ENCODE results near the gene CNNM1. TPM values are rescaled to one million over a fixed set of nuclear protein-coding genes. Genes with fewer than 3 reads are reported as not detected.

The CNNM1 gene
- total RNA-seq (under 1 TPM; 0.23 to 0.30 TPM), polyA plus RNA-seq (under 1 TPM; 0.13 to 0.25 TPM)
- long read RNA-seq, donor 1: 0 reads
- long read RNA-seq, donor 2: 0 reads

DNA sequence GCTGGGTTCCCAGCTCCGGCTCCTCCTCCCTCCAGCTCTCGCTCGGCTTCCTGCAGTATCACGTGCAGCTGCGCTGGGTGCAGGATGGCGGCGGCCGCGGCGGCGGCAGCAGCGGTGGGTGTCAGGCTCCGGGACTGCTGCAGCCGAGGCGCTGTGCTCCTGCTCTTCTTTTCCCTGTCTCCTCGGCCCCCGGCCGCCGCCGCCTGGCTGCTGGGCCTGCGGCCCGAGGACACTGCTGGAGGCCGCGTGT, at the start of gene CNNM1:
TSS of gene CNNM1 (plus strand) at position 53 of the 250 bp plus-strand sequence. CDS start at position 85, 32 bp downstream.
- WGBS, 2 donors: 1% methylated on average over 16 to 24 of the region's 24 CpGs
- no peaks in the 10 kb centered on the region for H3K27me3 ChIP-seq (ENCODE audit: control insufficient read depth in 1 of 2, insufficient read depth in 2 of 2, low read length in 1 of 2)
- H3K4me3 ChIP-seq (ENCODE audit: low read length in 2 of 2): peak within 1 kb of the TSS; percentile 11 to 39
- no peak for DNase-seq
- no peak within 1 kb of the TSS for H3K27ac ChIP-seq (ENCODE audit: low read depth in 1 of 2, low read length in 2 of 2)
- no peaks in the 10 kb centered on the region for H3K4me1 ChIP-seq (ENCODE audit: control insufficient read depth in 1 of 2, insufficient read depth in 2 of 2, low read length in 2 of 2)
- intact Hi-C loops (cut with DNase I): no loop called here
- ATAC-seq (ENCODE audit: low FRiP score): peak; percentile 37
- H3K36me3 ChIP-seq (ENCODE audit: control insufficient read depth in 1 of 2, insufficient read depth in 2 of 2, low read length in 1 of 2): no peaks in the 10 kb centered on the region
- no peaks in the 10 kb centered on the region for H3K9me3 ChIP-seq (ENCODE audit: control insufficient read depth, low read length)

DNA sequence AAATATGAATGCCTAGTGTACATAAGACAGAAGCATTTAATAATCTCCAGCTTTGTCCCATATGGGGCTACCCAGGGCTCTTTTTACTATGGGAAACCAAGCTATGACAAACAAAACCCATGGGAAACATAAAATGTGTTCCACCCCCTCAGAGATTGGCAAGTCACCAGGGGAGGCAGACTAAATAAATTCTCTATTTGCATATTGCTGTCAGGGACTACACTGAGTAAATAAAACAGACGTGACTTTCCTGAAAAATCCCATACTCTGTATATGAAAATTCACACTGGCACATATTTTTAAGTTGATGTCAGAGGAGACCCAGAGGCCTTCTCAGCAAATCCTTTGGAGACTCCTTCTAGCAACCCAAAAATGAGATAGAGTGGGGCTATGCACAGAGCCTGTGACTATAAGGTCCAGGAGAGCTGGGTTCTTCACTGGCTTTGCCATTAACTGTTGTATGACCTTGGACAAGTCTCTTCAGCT, 49.5 kb upstream of the CNNM1 start:
- DNase-seq: no peak
- no peaks in the 10 kb centered on the region for H3K36me3 ChIP-seq (ENCODE audit: control insufficient read depth in 1 of 2, insufficient read depth in 2 of 2, low read length in 1 of 2)
- no peak overlapping the region for H3K4me3 ChIP-seq (ENCODE audit: low read length in 2 of 2)
- H3K27me3 ChIP-seq (ENCODE audit: control insufficient read depth in 1 of 2, insufficient read depth in 2 of 2, low read length in 1 of 2): no peaks in the 10 kb centered on the region
- H3K9me3 ChIP-seq (ENCODE audit: control insufficient read depth, low read length): peaks cover 1% of the 10 kb centered on the region
- intact Hi-C loops (cut with DNase I): no loop called here
- WGBS, 2 donors: 7 to 8% methylated on average over 1 of the region's 1 CpG
- ATAC-seq (ENCODE audit: low FRiP score): no peak
- no peak overlapping the region for H3K27ac ChIP-seq (ENCODE audit: low read depth in 1 of 2, low read length in 2 of 2)
- no peaks in the 10 kb centered on the region for H3K4me1 ChIP-seq (ENCODE audit: control insufficient read depth in 1 of 2, insufficient read depth in 2 of 2, low read length in 2 of 2)

DNA sequence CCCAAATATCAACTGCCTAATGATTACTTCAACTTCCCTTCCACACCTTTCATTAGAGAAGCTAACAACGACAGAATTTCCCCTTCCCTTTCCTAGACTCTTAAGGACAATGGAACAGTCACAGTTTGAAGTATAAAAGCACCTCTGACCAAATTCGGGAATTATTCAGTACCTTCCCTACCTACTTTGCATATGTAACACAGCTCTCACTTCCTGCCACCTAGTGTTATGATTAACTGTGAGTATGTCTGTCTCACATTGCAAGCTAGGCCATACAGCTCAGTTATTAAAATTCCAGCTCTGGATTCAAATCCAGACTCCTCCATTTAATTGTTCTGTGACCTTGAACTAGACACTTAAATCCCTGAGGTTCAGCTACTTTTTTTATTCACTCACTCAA, 48.7 kb upstream of the CNNM1 start:
- H3K4me3 ChIP-seq (ENCODE audit: low read length in 2 of 2): no peak overlapping the region
- no peak for ATAC-seq (ENCODE audit: low FRiP score)
- H3K9me3 ChIP-seq (ENCODE audit: control insufficient read depth, low read length): peaks cover 1% of the 10 kb centered on the region
- WGBS, 2 donors: 69 to 75% methylated on average over 2 of the region's 2 CpGs
- intact Hi-C loops (cut with DNase I): no loop called here
- no peaks in the 10 kb centered on the region for H3K27me3 ChIP-seq (ENCODE audit: control insufficient read depth in 1 of 2, insufficient read depth in 2 of 2, low read length in 1 of 2)
- no peaks in the 10 kb centered on the region for H3K4me1 ChIP-seq (ENCODE audit: control insufficient read depth in 1 of 2, insufficient read depth in 2 of 2, low read length in 2 of 2)
- no peaks in the 10 kb centered on the region for H3K36me3 ChIP-seq (ENCODE audit: control insufficient read depth in 1 of 2, insufficient read depth in 2 of 2, low read length in 1 of 2)
- no peak for DNase-seq
- H3K27ac ChIP-seq (ENCODE audit: low read depth in 1 of 2, low read length in 2 of 2): no peak overlapping the region

DNA sequence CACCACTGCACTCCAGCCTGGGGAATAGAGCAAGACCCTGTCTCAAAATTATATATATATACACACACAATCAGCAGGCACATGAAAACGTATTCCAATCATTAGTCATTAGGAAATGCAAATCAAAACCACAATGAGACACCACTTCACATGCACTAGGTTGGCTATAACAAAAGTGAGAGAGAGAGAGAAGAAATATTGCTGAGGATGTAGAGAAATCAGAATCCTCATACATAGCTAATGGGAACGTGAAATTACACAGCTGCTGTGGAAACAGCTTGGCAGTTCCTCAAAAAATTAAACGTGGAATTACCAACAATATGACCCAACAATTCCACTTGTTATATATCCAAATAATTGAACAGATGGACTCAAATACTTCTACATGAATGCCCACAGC, 43.3 kb upstream of the CNNM1 start:
- no peak for ATAC-seq (ENCODE audit: low FRiP score)
- intact Hi-C loops (cut with DNase I): no loop called here
- Histone ChIP-seq H3K4me3 (ENCODE audit: low read length in 2 of 2) (no peak overlapping the region), H3K9me3 (ENCODE audit: control insufficient read depth, low read length) (peaks cover 1% of the 10 kb centered on the region), H3K27me3 (ENCODE audit: control insufficient read depth in 1 of 2, insufficient read depth in 2 of 2, low read length in 1 of 2) (no peaks in the 10 kb centered on the region), H3K27ac (ENCODE audit: low read depth in 1 of 2, low read length in 2 of 2) (no peak overlapping the region), H3K4me1 (ENCODE audit: control insufficient read depth in 1 of 2, insufficient read depth in 2 of 2, low read length in 2 of 2) (peaks cover 0 to 1% of the 10 kb centered on the region in 2 donors), H3K36me3 (ENCODE audit: control insufficient read depth in 1 of 2, insufficient read depth in 2 of 2, low read length in 1 of 2) (no peaks in the 10 kb centered on the region)
- WGBS, 2 donors: 24 to 28% methylated on average over 3 of the region's 3 CpGs
- no peak for DNase-seq

DNA sequence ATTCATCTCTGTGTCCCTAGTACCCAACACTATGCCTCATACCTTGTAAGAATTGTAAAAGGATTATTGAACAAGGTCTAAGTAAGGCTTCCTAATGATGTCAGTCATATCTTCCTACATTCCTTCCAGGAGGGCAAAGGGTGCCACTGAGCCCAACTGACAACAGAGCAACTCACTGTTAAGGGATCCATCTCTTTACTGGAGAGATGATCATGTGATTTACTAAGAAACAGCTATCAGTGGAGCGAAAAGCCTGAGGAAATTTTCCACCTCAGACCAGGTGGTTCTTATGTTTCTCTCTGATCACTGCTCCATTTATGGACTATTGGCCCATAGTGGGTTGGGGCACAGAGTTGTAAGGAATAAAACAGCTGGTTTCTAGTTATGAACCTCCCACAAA, 38.9 kb upstream of the CNNM1 start:
- no peak for DNase-seq
- ATAC-seq (ENCODE audit: low FRiP score): no peak
- Histone ChIP-seq H3K27me3 (ENCODE audit: control insufficient read depth in 1 of 2, insufficient read depth in 2 of 2, low read length in 1 of 2) (no peaks in the 10 kb centered on the region), H3K4me1 (ENCODE audit: control insufficient read depth in 1 of 2, insufficient read depth in 2 of 2, low read length in 2 of 2) (peaks cover 0 to 1% of the 10 kb centered on the region in 2 donors), H3K4me3 (ENCODE audit: low read length in 2 of 2) (no peak overlapping the region), H3K27ac (ENCODE audit: low read depth in 1 of 2, low read length in 2 of 2) (no peak overlapping the region), H3K36me3 (ENCODE audit: control insufficient read depth in 1 of 2, insufficient read depth in 2 of 2, low read length in 1 of 2) (no peaks in the 10 kb centered on the region), H3K9me3 (ENCODE audit: control insufficient read depth, low read length) (no peaks in the 10 kb centered on the region)
- intact Hi-C loops (cut with DNase I): no loop called here
- WGBS, 2 donors: 95 to 100% methylated on average over 1 of the region's 1 CpG

DNA sequence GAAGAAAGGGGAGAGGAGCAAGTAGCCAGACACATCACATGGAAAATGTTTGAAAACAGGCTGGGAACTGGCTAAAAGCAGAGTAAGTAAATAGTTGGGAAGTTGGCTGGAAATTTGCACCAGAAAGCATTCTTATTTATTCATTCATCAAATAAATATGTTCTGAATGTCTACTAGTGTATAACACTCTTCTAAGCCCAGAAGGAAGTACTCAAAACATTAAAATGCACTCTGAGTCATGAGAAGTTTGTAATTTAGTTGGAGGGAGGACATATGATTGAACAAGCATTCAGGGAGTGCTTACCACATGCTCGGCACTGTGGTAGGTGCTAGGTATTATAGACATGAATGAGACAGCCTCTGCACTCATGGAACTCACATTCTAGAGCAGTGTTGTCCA, 37.0 kb upstream of the CNNM1 start:
- H3K27ac ChIP-seq (ENCODE audit: low read depth in 1 of 2, low read length in 2 of 2): no peak overlapping the region
- ATAC-seq (ENCODE audit: low FRiP score) (no peak), DNase-seq (no peak)
- 35 to 38% methylated on average over 1 of the region's 1 CpG for WGBS, 2 donors
- H3K4me3 ChIP-seq (ENCODE audit: low read length in 2 of 2): no peak overlapping the region
- intact Hi-C loops (cut with DNase I): no loop called here
- H3K4me1 ChIP-seq (ENCODE audit: control insufficient read depth in 1 of 2, insufficient read depth in 2 of 2, low read length in 2 of 2): peaks cover 0 to 1% of the 10 kb centered on the region in 2 donors
- H3K27me3 ChIP-seq (ENCODE audit: control insufficient read depth in 1 of 2, insufficient read depth in 2 of 2, low read length in 1 of 2): no peaks in the 10 kb centered on the region
- no peaks in the 10 kb centered on the region for H3K9me3 ChIP-seq (ENCODE audit: control insufficient read depth, low read length)
- H3K36me3 ChIP-seq (ENCODE audit: control insufficient read depth in 1 of 2, insufficient read depth in 2 of 2, low read length in 1 of 2): no peaks in the 10 kb centered on the region

DNA sequence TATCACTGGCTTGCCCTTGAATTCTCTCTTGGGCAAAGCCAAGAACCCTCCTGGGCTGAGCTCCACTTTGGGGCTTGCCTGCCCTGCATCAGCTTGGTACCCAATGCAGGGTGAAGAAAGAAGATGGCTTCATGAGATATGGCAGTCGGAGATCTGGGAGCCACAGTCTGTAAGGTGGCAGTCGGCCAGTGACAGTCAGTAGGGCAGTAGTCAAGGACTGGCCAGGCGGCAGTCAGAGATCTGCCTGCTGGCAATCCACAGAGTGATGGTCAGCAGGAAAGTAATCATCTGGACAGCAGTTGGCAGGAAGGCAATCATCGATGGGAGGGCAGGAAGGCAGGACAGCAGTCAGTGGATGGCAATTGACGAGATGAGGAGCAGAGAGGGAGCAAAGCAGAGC, 32.6 kb upstream of the CNNM1 start:
- intact Hi-C loops (cut with DNase I): no loop called here
- Histone ChIP-seq H3K36me3 (ENCODE audit: control insufficient read depth in 1 of 2, insufficient read depth in 2 of 2, low read length in 1 of 2) (no peaks in the 10 kb centered on the region), H3K9me3 (ENCODE audit: control insufficient read depth, low read length) (no peaks in the 10 kb centered on the region), H3K27me3 (ENCODE audit: control insufficient read depth in 1 of 2, insufficient read depth in 2 of 2, low read length in 1 of 2) (no peaks in the 10 kb centered on the region), H3K4me3 (ENCODE audit: low read length in 2 of 2) (no peak overlapping the region), H3K27ac (ENCODE audit: low read depth in 1 of 2, low read length in 2 of 2) (no peak overlapping the region), H3K4me1 (ENCODE audit: control insufficient read depth in 1 of 2, insufficient read depth in 2 of 2, low read length in 2 of 2) (no peaks in the 10 kb centered on the region)
- 58 to 65% methylated on average over 5 of the region's 5 CpGs for WGBS, 2 donors
- DNase-seq (no peak), ATAC-seq (ENCODE audit: low FRiP score) (no peak)

DNA sequence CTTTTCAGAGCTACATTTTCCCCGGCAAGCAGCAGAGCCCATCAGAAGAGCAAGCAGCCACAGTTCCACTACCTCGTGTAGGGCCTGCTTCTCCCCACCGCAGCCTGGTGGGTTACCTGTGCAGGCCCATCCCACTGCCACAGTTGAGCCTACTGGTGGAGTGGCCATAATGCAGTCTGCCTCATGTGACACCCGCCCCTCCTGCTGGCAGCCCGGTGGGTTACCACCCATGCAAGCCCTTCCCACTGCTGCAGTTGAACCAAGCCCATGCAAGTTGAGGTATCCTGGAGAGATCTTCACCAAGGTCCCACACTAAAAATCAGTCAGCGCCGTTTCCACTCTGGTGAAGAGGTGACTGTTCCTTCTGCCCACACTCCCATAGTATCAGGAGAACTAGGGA, 32.1 kb upstream of the CNNM1 start:
- Histone ChIP-seq H3K36me3 (ENCODE audit: control insufficient read depth in 1 of 2, insufficient read depth in 2 of 2, low read length in 1 of 2) (no peaks in the 10 kb centered on the region), H3K27ac (ENCODE audit: low read depth in 1 of 2, low read length in 2 of 2) (no peak overlapping the region), H3K9me3 (ENCODE audit: control insufficient read depth, low read length) (no peaks in the 10 kb centered on the region), H3K4me3 (ENCODE audit: low read length in 2 of 2) (no peak overlapping the region), H3K27me3 (ENCODE audit: control insufficient read depth in 1 of 2, insufficient read depth in 2 of 2, low read length in 1 of 2) (no peaks in the 10 kb centered on the region), H3K4me1 (ENCODE audit: control insufficient read depth in 1 of 2, insufficient read depth in 2 of 2, low read length in 2 of 2) (no peaks in the 10 kb centered on the region)
- intact Hi-C loops (cut with DNase I): no loop called here
- DNase-seq: no peak
- WGBS, 2 donors: 90 to 92% methylated on average over 6 to 7 of the region's 7 CpGs
- ATAC-seq (ENCODE audit: low FRiP score): peak; percentile 41

DNA sequence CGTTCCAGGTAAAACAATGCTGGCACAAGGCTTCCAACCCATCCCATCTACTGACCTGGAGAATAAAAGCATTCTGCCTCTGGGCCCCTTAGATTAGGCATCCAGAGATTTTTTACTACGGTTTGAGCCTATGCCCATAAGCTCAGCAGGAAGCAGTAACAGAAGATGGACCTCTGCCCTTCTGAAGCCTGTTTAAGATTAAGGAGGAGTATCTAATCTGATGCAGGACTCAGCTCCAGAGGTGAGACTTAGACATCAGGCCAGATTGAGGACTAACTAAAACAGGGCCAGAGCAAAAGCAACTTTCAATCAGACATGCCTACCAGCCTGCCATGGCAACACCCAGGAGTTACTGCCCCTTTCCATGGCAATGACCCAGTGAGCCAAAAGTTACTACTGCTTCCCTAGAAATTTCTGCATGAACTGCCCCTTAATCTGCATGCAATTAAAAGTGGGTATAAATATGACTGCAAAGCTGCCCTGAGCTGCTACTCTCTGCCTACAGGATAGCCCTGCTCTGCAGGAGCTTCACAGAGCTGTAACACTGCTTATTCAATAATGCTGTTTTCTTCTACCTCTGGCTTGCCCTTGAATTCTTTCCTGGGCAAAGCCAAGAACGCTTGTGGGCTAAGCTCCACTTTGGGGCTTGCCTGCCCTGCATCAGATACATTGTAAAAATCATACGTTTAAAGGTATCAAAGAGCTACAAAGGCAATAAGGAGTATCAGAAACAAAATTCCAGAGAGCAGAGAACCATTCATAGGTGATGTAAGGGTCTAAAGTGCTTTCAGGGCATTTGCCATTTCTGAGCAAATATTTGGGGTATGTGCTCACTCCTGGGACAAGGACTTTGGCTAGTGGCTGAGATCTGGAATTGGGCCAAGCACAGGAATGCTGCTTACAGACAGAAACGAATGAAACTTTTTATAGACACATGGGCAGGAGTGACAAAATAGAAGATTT, 25.0 kb upstream of the CNNM1 start:
- no peak for DNase-seq
- 19% methylated on average over 5 of the region's 5 CpGs for WGBS, 2 donors
- Histone ChIP-seq H3K4me1 (ENCODE audit: control insufficient read depth in 1 of 2, insufficient read depth in 2 of 2, low read length in 2 of 2) (peaks cover 0 to 2% of the 10 kb centered on the region in 2 donors), H3K9me3 (ENCODE audit: control insufficient read depth, low read length) (no peaks in the 10 kb centered on the region), H3K27me3 (ENCODE audit: control insufficient read depth in 1 of 2, insufficient read depth in 2 of 2, low read length in 1 of 2) (no peaks in the 10 kb centered on the region), H3K27ac (ENCODE audit: low read depth in 1 of 2, low read length in 2 of 2) (peak overlapping the region in 1 of 2 donors; percentile 25), H3K36me3 (ENCODE audit: control insufficient read depth in 1 of 2, insufficient read depth in 2 of 2, low read length in 1 of 2) (no peaks in the 10 kb centered on the region), H3K4me3 (ENCODE audit: low read length in 2 of 2) (no peak overlapping the region)
- no peak for ATAC-seq (ENCODE audit: low FRiP score)
- intact Hi-C loops (cut with DNase I): no loop called here
